NT2/D1 (cell line): Measurements from ENCODE around the gene HCN1.

Source experiments
- YY1 ChIP-seq: IDR thresholded peaks from 2 replicates; pipeline ENCODE4 v1.6.1; 2011; ENCODE audit not compliant: insufficient read length, insufficient read depth
- ZNF274 ChIP-seq: IDR thresholded peaks from 2 replicates; pipeline ENCODE4 v1.6.1; 2011; ENCODE audit warnings: mild to moderate bottlenecking, low read depth, low read length

DNA sequence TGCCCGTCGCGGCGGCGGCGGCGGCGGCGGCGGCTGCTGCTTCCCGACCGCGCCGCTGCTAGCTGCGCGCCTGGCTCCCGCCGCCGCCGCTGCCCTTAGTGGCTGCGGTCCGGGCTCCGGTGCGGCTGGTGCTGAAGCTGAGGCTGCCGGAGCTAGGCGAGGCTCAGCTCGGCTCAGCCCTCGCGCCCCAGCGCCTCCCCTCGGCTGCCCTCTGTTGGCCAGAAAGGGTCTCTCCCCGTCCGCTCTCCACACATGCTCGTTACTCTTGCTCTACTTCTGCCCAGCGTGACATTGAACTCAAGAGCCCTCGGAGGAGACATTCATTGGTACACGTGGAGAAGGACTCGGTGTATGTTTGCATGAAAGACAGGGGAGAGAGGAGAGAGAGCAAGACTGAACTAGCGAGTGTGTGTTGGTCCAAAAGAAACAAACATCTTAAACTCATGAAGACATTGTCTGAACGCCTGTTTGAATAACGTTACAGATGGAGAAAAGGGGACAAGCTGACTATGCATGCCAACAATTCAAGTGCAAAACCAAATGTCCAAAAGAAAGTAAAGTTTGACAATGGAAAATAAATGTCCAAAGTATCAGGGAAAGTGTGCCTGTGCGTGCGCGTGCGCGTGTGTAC is at the start of gene HCN1:
- TF ChIP-seq ZNF274 = no peak
- no peak for TF ChIP-seq YY1
